Endothelial cell of umbilical vein (primary cell): ENCODE data around the gene LHX5. TPM values are rescaled to one million over a fixed set of nuclear protein-coding genes. Genes with fewer than 3 reads are reported as not detected.
A peak's percentile ranks its signal among the peaks of the same experiment; 100 is the strongest.

ENCODE experiments used
- BruUV-seq: library from RNA; stranded (reverse); fragments of 400-500 nt; replicated peaks from 2 replicates; lab custom pipeline; 2021; lab: Mats Ljungman, UMichigan
- CTCF ChIA-PET: fragments of 300-600, 350-600 bp; sonication (Branson Sonifier 250); formaldehyde crosslinking; loops from one replicate; lab custom pipeline; 2021; ENCODE audit warnings: antibody characterized with exemption, inconsistent platforms; lab: Charles Lee
- POLR2A ChIA-PET: fragments of 300-600, 350-600 bp; sonication (Branson Sonifier 250); formaldehyde crosslinking; loops from one replicate; lab custom pipeline; 2021; ENCODE audit warnings: antibody characterized with exemption, inconsistent platforms; lab: Charles Lee
- DNase-seq: peaks from one replicate; pipeline ENCODE4 v3.0.0-alpha.2; 2011; ENCODE audit warnings: low read depth, low spot score
- FAIRE-seq: peaks from 2 replicates; lab custom pipeline; 2011; peaks lifted over from hg19 to GRCh38; lab: Jason Lieb, UNC
- H2AFZ ChIP-seq: 2 replicates; pipeline ENCODE4 v1.6.0; 2012; ENCODE audit warnings: low read depth, low read length, control low read depth, inconsistent platforms
- H3K27ac ChIP-seq: 2 replicates; pipeline ENCODE4 v1.5.1; 2011; ENCODE audit warnings: low read depth, mild to moderate bottlenecking, control low read depth, low read length, moderate library complexity; ENCODE audit not compliant: insufficient read depth
- H3K27me3 ChIP-seq, 2 experiments: 2 replicates each; pipeline versions ENCODE4 v1.6.0 to v1.6.1; 2011; ENCODE audit warnings: low read length in 2 of 2, mixed read lengths in 1 of 2; ENCODE audit not compliant: control insufficient read depth in 2 of 2, insufficient read depth in 2 of 2
- H3K36me3 ChIP-seq, 2 experiments: 2 replicates in 1 of 2; 3 replicates in 1 of 2; pipeline ENCODE4 v1.5.1; 2011; ENCODE audit warnings: low read length in 2 of 2, mild to moderate bottlenecking in 1 of 2, moderate library complexity in 1 of 2; ENCODE audit not compliant: control insufficient read depth in 2 of 2, insufficient read depth in 2 of 2; ENCODE audit errors: extremely low read depth in 1 of 2
- H3K4me1 ChIP-seq: 3 replicates; pipeline ENCODE4 v1.5.1; 2011; ENCODE audit warnings: mild to moderate bottlenecking, low read length; ENCODE audit not compliant: control insufficient read depth, insufficient read depth; ENCODE audit errors: extremely low read depth
- H3K4me2 ChIP-seq: 2 replicates; pipeline ENCODE4 v1.6.1; 2011; ENCODE audit warnings: low read length, control low read depth, mixed read lengths; ENCODE audit not compliant: insufficient read depth
- H3K4me3 ChIP-seq, 3 experiments: fragments of 200-600 bp in 1 of 3; sonication (generic), shearing (Covaris generic) in 1 of 3; replicated peaks in 1 of 3; 2 replicates each; pipeline ENCODE4 v1.5.1; 2011 to 2016; ENCODE audit warnings: control low read depth in 3 of 3, low read length in 3 of 3, mild to moderate bottlenecking in 2 of 3, inconsistent platforms in 1 of 3, low read depth in 1 of 3, moderate library complexity in 1 of 3; ENCODE audit not compliant: insufficient read depth in 1 of 3
- H3K79me2 ChIP-seq: 2 replicates; pipeline ENCODE4 v1.6.0; 2012; ENCODE audit warnings: low read length, inconsistent platforms; ENCODE audit not compliant: control insufficient read depth, insufficient read depth
- H3K9ac ChIP-seq: replicated peaks from 2 replicates; pipeline ENCODE3; 2011; ENCODE audit warnings: low read length, control low read depth; ENCODE audit not compliant: insufficient read depth; ENCODE audit errors: extremely low read depth
- H3K9me1 ChIP-seq: replicated peaks from 3 replicates; pipeline ENCODE4 v1.6.0; 2011; ENCODE audit warnings: mild to moderate bottlenecking, low read length; ENCODE audit not compliant: control insufficient read depth, insufficient read depth; ENCODE audit errors: extremely low read depth
- H3K9me3 ChIP-seq: replicated peaks from 2 replicates; pipeline ENCODE4 v1.5.1; 2012; ENCODE audit warnings: low read length, inconsistent platforms; ENCODE audit not compliant: control insufficient read depth, insufficient read depth
- H4K20me1 ChIP-seq: replicated peaks from 2 replicates; pipeline ENCODE3; 2011; ENCODE audit warnings: mild to moderate bottlenecking, low read length; ENCODE audit not compliant: control insufficient read depth, insufficient read depth; ENCODE audit errors: extremely low read depth
- CTCF ChIP-seq, 2 donors: IDR thresholded peaks; 1 replicate in 1 of 2; 2 replicates in 1 of 2; pipeline ENCODE4 v1.5.1; 2011; ENCODE audit warnings: low read length in 2 of 2, mild to moderate bottlenecking in 2 of 2, moderate library complexity in 2 of 2, control low read depth in 1 of 2, inconsistent platforms in 1 of 2, low read depth in 1 of 2; ENCODE audit not compliant: insufficient read depth in 1 of 2; ENCODE audit errors: extremely low read depth in 1 of 2
- EZH2 ChIP-seq: IDR thresholded peaks from 2 replicates; pipeline ENCODE4 v1.6.1; 2012; ENCODE audit warnings: borderline replicate concordance, low read depth, mild to moderate bottlenecking, moderate library complexity, low read length, inconsistent platforms; ENCODE audit not compliant: severe bottlenecking
- FOS ChIP-seq: IDR thresholded peaks from 2 replicates; pipeline ENCODE4 v1.6.1; 2011; ENCODE audit warnings: mild to moderate bottlenecking, low read length, moderate library complexity, borderline replicate concordance; ENCODE audit not compliant: insufficient read depth
- GATA2 ChIP-seq: IDR thresholded peaks from 2 replicates; pipeline ENCODE4 v1.7.0; 2011; ENCODE audit warnings: low read depth, mild to moderate bottlenecking, moderate library complexity, mixed read lengths, low read length; ENCODE audit not compliant: insufficient read length, insufficient read depth
- POLR2A ChIP-seq: IDR thresholded peaks from 2 replicates; pipeline ENCODE4 v1.6.1; 2012; ENCODE audit warnings: low read depth, mild to moderate bottlenecking, control low read depth, low read length
- POLR2AphosphoS5 ChIP-seq: IDR thresholded peaks from 2 replicates; pipeline ENCODE4 v1.6.1; 2012; ENCODE audit warnings: low read depth, mild to moderate bottlenecking, control low read depth, low read length, moderate library complexity; ENCODE audit not compliant: insufficient read depth
- dilution Hi-C: fragments of 300-500 bp; cut with MboI; formaldehyde crosslinking; loops from one replicate; pipeline ENCODE4 v1.15.0; 2019; ENCODE audit warnings: low sequenced_read_pairs; ENCODE audit not compliant: extremely low pct_ligation_motif_present
- intact Hi-C: fragments of 100-400 bp; cut with micrococcal nuclease; formaldehyde crosslinking; loops from one replicate; pipeline ENCODE4 v1.10.0; 2022
- polyA plus RNA-seq, 4 experiments: library from polyadenylated mRNA; depleted of rRNA in 3 of 4; stranded (reverse) in 3 of 4; unstranded in 1 of 4; fragments of >200 nt; gene quantifications; 2 replicates each; pipeline versions ENCODE4 v1.2.1 to v1.2.3, GENCODE V29; 2011 to 2012; ENCODE audit warnings: missing spikeins in 1 of 4
- total RNA-seq: library from RNA; stranded (reverse); gene quantifications from 2 replicates; pipeline ENCODE4 v1.2.3, GENCODE V29; 2021
- TF ChIP-seq, protein P1 (sequence below): IDR thresholded peaks from 2 replicates; pipeline ENCODE4 v1.6.1; 2011; ENCODE audit not compliant: insufficient read depth, insufficient read length

Gene LHX5
- total and polyA plus RNA-seq, 2 donors (not counting 3 experiments of a cell fraction or from before 2014, with no cell fraction given), result not detected

- Histone ChIP-seq H2AFZ (no peak overlapping the region), H3K9ac (no peak overlapping the region), H3K36me3 (no peaks in the 10 kb centered on the region), H3K27ac (no peak overlapping the region), H3K4me1 (no peaks in the 10 kb centered on the region), H3K79me2 (no peaks in the 10 kb centered on the region), H3K9me3 (no peaks in the 10 kb centered on the region), H3K4me2 (no peak overlapping the region), H3K27me3 (peaks cover 89 to 98% of the 10 kb centered on the region in 2 experiments), H4K20me1 (no peaks in the 10 kb centered on the region), H3K9me1 (no peaks in the 10 kb centered on the region), H3K4me3 (no peak overlapping the region)
- no peak for DNase-seq
- BruUV-seq, result no TSS peak
- POLR2A ChIA-PET, result no interaction called here
- TF ChIP-seq POLR2AphosphoS5 (no peak), FOS (no peak), EZH2 (peak; percentile 37), CTCF (IDR thresholded peaks at IDR 0.05; ENCODE audit: extremely low read depth in 1 of 2, insufficient read depth in 1 of 2, low read depth in 1 of 2, low read length in 2 of 2) (no peak), POLR2A (no peak), GATA2 (no peak)
- TF ChIP-seq, protein P1, sequence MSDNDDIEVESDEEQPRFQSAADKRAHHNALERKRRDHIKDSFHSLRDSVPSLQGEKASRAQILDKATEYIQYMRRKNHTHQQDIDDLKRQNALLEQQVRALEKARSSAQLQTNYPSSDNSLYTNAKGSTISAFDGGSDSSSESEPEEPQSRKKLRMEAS, result no peak
- dilution Hi-C loops, result no loop called here
- intact Hi-C loops, result no loop called here
- no peak for FAIRE-seq
- CTCF ChIA-PET, result interaction anchor here (0.6 to 2.2 kb wide), 2 partner anchors 440 to 444 kb away, joined by 4 to 8 read pairs; no protein-coding TSS in a partner anchor
Observed at GRCh38 chr12:113468365-113469223, 3.1 kb downstream of the LHX5 start.
